Fibroblast of lung (primary cell): ENCODE data around the gene TLK2.
"Not testable (repeated sequence)": the region's sequence is repeated elsewhere in the genome, so short reads cannot be mapped to it uniquely, and the experiment has no call there.

Experiments used
- CTCF ChIP-seq, 2 donors: IDR thresholded peaks in 1 of 2; conservative IDR thresholded peaks in 1 of 2; 1 replicate in 1 of 2; 2 replicates in 1 of 2; pipeline ENCODE4 v1.5.1; 2011 to 2012; ENCODE audit warnings: low read length in 2 of 2, control low read depth in 1 of 2, inconsistent platforms in 1 of 2, low read depth in 1 of 2, mild to moderate bottlenecking in 1 of 2
- EZH2 ChIP-seq: IDR thresholded peaks from 2 replicates; pipeline ENCODE4 v1.5.1; 2012; ENCODE audit warnings: low read length, control low read depth, mild to moderate bottlenecking; ENCODE audit errors: missing control alignments

GRCh38 chr17:62496344-62496743 is 17.7 kb downstream of the TLK2 start:
- not testable (repeated sequence) for TF ChIP-seq CTCF (conservative IDR thresholded peaks at IDR 0.05 in 1 of 2, IDR thresholded peaks at IDR 0.05 in 1 of 2; ENCODE audit: low read depth in 1 of 2, low read length in 2 of 2); EZH2
